Effector memory CD8-positive, alpha-beta T cell (primary cell): ENCODE measurements around the gene GTPBP6.
"Not testable (repeated sequence)": the region's sequence is repeated elsewhere in the genome, so short reads cannot be mapped to it uniquely, and the experiment has no call there.

Source experiments
- ATAC-seq: fragments of 150-1000 bp; cut with Tn5 transposase; replicated peaks from 2 replicates; pipeline ENCODE4 v1.10.0; 2021; ENCODE audit warnings: mild to moderate bottlenecking, moderate library complexity
- DNase-seq, 3 experiments: peaks; one replicate each; pipeline ENCODE4 v3.0.0; 2021
- H3K27ac Mint-ChIP-seq, 2 donors: one replicate each; pipeline ENCODE4 v1.8.0; 2022; ENCODE audit warnings: mild to moderate bottlenecking in 2 of 2, mixed read lengths in 2 of 2, moderate library complexity in 2 of 2
- H3K27me3 Mint-ChIP-seq, 2 donors: one replicate each; pipeline ENCODE4 v1.8.0; 2022; ENCODE audit warnings: mixed read lengths in 2 of 2
- H3K36me3 Mint-ChIP-seq: one replicate; pipeline ENCODE4 v1.8.0; 2022; ENCODE audit warnings: mild to moderate bottlenecking, moderate library complexity, mixed read lengths; ENCODE audit not compliant: insufficient read depth
- H3K4me1 Mint-ChIP-seq, 2 donors: one replicate each; pipeline ENCODE4 v1.8.0; 2022; ENCODE audit warnings: low read depth in 2 of 2, mixed read lengths in 2 of 2
- H3K4me3 Mint-ChIP-seq, 2 donors: one replicate each; pipeline ENCODE4 v1.8.0; 2022; ENCODE audit warnings: mild to moderate bottlenecking in 2 of 2, mixed read lengths in 2 of 2, moderate library complexity in 2 of 2
- H3K9me3 Mint-ChIP-seq, 2 donors: one replicate each; pipeline ENCODE4 v1.8.0; 2022; ENCODE audit warnings: mixed read lengths in 2 of 2

GTPBP6 gene

GRCh38 chrX:334971-335757, 16.6 kb upstream of the GTPBP6 start:
- DNase-seq = no peak
- no peak overlapping the region for H3K27ac Mint-ChIP-seq
- ATAC-seq = no peak
- peaks cover 0 to 8% of the 10 kb centered on the region in 2 donors for H3K27me3 Mint-ChIP-seq
- H3K9me3 Mint-ChIP-seq = no peaks in the 10 kb centered on the region
- no peak overlapping the region for H3K4me3 Mint-ChIP-seq
- H3K4me1 Mint-ChIP-seq = peaks cover 0 to 4% of the 10 kb centered on the region in 2 donors
- peaks cover 8% of the 10 kb centered on the region for H3K36me3 Mint-ChIP-seq

GRCh38 chrX:334331-334891, 15.8 kb upstream of the GTPBP6 start:
- peaks cover 0 to 8% of the 10 kb centered on the region in 2 donors for H3K27me3 Mint-ChIP-seq

GRCh38 chrX:333611-334311, 15.2 kb upstream of the GTPBP6 start:
- no peak overlapping the region for H3K27ac Mint-ChIP-seq
- DNase-seq = no peak
- H3K9me3 Mint-ChIP-seq = no peaks in the 10 kb centered on the region
- peaks cover 0 to 4% of the 10 kb centered on the region in 2 donors for H3K4me1 Mint-ChIP-seq
- no peak overlapping the region for H3K4me3 Mint-ChIP-seq
- H3K27me3 Mint-ChIP-seq = peaks cover 0 to 8% of the 10 kb centered on the region in 2 donors
- H3K36me3 Mint-ChIP-seq = peaks cover 8% of the 10 kb centered on the region
- ATAC-seq = no peak

More at GRCh38 chrX:334331-334891, 15.8 kb upstream of the GTPBP6 start:
- Mint-ChIP-seq H3K36me3 (peaks cover 8% of the 10 kb centered on the region), H3K4me1 (peaks cover 0 to 4% of the 10 kb centered on the region in 2 donors), H3K9me3 (no peaks in the 10 kb centered on the region), H3K27ac (no peak overlapping the region), H3K4me3 (no peak overlapping the region)
- DNase-seq = no peak
- no peak for ATAC-seq

- ATAC-seq (no peak), DNase-seq (no peak)
- Mint-ChIP-seq H3K4me3 (no peak overlapping the region), H3K27me3 (peaks cover 0 to 8% of the 10 kb centered on the region in 2 donors), H3K9me3 (no peaks in the 10 kb centered on the region), H3K4me1 (peaks cover 0 to 4% of the 10 kb centered on the region in 2 donors), H3K36me3 (peaks cover 8% of the 10 kb centered on the region), H3K27ac (no peak overlapping the region)
Measured at GRCh38 chrX:332916-333610, 14.5 kb upstream of the GTPBP6 start.

GRCh38 chrX:332496-332860, 13.9 kb upstream of the GTPBP6 start:
- H3K9me3 Mint-ChIP-seq = no peaks in the 10 kb centered on the region
- peaks cover 8% of the 10 kb centered on the region for H3K36me3 Mint-ChIP-seq
- H3K27me3 Mint-ChIP-seq = peaks cover 0 to 8% of the 10 kb centered on the region in 2 donors
- H3K27ac Mint-ChIP-seq = no peak overlapping the region
- H3K4me1 Mint-ChIP-seq = peaks cover 0 to 4% of the 10 kb centered on the region in 2 donors
- DNase-seq = no peak
- ATAC-seq = no peak
- no peak overlapping the region for H3K4me3 Mint-ChIP-seq

- H3K27me3 Mint-ChIP-seq = peaks cover 0 to 8% of the 10 kb centered on the region in 2 donors
- peaks cover 0 to 4% of the 10 kb centered on the region in 2 donors for H3K4me1 Mint-ChIP-seq
- H3K36me3 Mint-ChIP-seq = peaks cover 8% of the 10 kb centered on the region
- H3K9me3 Mint-ChIP-seq = no peaks in the 10 kb centered on the region
- H3K4me3 Mint-ChIP-seq = peak overlapping the region; percentile 40 to 61
- no peak overlapping the region for H3K27ac Mint-ChIP-seq
- no peak for DNase-seq
- no peak for ATAC-seq
Measured at GRCh38 chrX:331825-332495, 13.4 kb upstream of the GTPBP6 start.

- no peak overlapping the region for H3K27ac Mint-ChIP-seq
- peaks cover 0 to 8% of the 10 kb centered on the region in 2 donors for H3K27me3 Mint-ChIP-seq
- no peak for DNase-seq
- H3K9me3 Mint-ChIP-seq = no peaks in the 10 kb centered on the region
- H3K36me3 Mint-ChIP-seq = peaks cover 5% of the 10 kb centered on the region
- peak; percentile 63 for ATAC-seq
- H3K4me3 Mint-ChIP-seq = peak overlapping the region; percentile 40 to 61
- peaks cover 0 to 4% of the 10 kb centered on the region in 2 donors for H3K4me1 Mint-ChIP-seq
Measured at GRCh38 chrX:331151-331824, 12.7 kb upstream of the GTPBP6 start.

- Mint-ChIP-seq H3K9me3 (no peaks in the 10 kb centered on the region), H3K4me3 (peak overlapping the region in 1 of 2 donors; percentile 61)
- ATAC-seq = no peak
Measured at GRCh38 chrX:330726-331150, 12.1 kb upstream of the GTPBP6 start.

GRCh38 chrX:330141-330725, 11.6 kb upstream of the GTPBP6 start:
- not testable (repeated sequence) for ATAC-seq, DNase-seq, H3K4me1 Mint-ChIP-seq, H3K4me3 Mint-ChIP-seq, H3K27ac Mint-ChIP-seq, H3K9me3 Mint-ChIP-seq, H3K27me3 Mint-ChIP-seq, H3K36me3 Mint-ChIP-seq

More at GRCh38 chrX:330726-331150, 12.1 kb upstream of the GTPBP6 start:
- Mint-ChIP-seq H3K36me3 (no peaks in the 10 kb centered on the region), H3K27ac (no peak overlapping the region), H3K27me3 (peaks cover 0 to 8% of the 10 kb centered on the region in 2 donors), H3K4me1 (peaks cover 0 to 4% of the 10 kb centered on the region in 2 donors)
- no peak for DNase-seq

GRCh38 chrX:329291-329910, 10.8 kb upstream of the GTPBP6 start:
- DNase-seq (no peak), ATAC-seq (no peak)
- peaks cover 0 to 9% of the 10 kb centered on the region in 2 donors for H3K4me1 Mint-ChIP-seq
- no peaks in the 10 kb centered on the region for H3K36me3 Mint-ChIP-seq
- H3K27me3 Mint-ChIP-seq = peaks cover 0 to 8% of the 10 kb centered on the region in 2 donors
- no peak overlapping the region for H3K27ac Mint-ChIP-seq
- no peaks in the 10 kb centered on the region for H3K9me3 Mint-ChIP-seq
- H3K4me3 Mint-ChIP-seq = no peak overlapping the region

- Mint-ChIP-seq H3K27me3 (peaks cover 0 to 8% of the 10 kb centered on the region in 2 donors), H3K4me3 (no peak overlapping the region), H3K36me3 (peaks cover 12% of the 10 kb centered on the region), H3K27ac (no peak overlapping the region), H3K4me1 (peaks cover 6 to 18% of the 10 kb centered on the region in 2 donors), H3K9me3 (no peaks in the 10 kb centered on the region)
- ATAC-seq (no peak), DNase-seq (no peak)
Measured at GRCh38 chrX:327660-328126, 9.1 kb upstream of the GTPBP6 start.

- not testable (repeated sequence) for H3K27me3 Mint-ChIP-seq, H3K4me3 Mint-ChIP-seq, ATAC-seq, DNase-seq, H3K9me3 Mint-ChIP-seq
- peaks cover 16 to 28% of the 10 kb centered on the region in 2 donors for H3K4me1 Mint-ChIP-seq
- H3K36me3 Mint-ChIP-seq = peaks cover 23% of the 10 kb centered on the region
- peak overlapping the region in 1 of 2 donors; percentile 30 for H3K27ac Mint-ChIP-seq
Measured at GRCh38 chrX:324664-325063, 6.1 kb upstream of the GTPBP6 start.
